ENCODE results near the gene PHACTR1. TPM values are rescaled to one million over a fixed set of nuclear protein-coding genes. Genes with fewer than 3 reads are reported as not detected.

The PHACTR1 gene
- total and polyA plus RNA-seq, 9 of the 15 experiments (the other 6 are each of a cell fraction or from before 2014, with no cell fraction given), result 11.5 to 32.6 (median 22.0) TPM

DNA sequence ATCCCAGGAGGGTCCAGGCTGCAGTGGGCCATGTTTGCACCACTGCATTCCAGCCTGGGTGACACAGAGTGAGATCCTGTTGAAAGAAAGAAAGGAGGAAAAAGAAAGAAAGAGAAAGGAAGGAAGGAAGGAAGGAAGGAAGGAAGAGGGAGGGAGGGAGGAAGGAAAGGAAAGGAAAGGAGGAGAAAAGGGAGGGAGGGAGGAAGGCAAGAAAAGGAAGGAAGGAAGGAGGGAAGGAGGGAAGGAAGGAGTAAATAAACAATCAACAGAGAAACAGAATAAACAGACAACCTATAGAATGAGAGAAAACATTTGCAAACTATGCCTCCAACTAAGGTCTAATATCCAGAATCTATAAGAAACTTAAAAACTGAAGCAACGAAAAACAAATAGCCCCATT, 11.6 kb upstream of the PHACTR1 start (continued):
- TF ChIP-seq ATF4 (CRISPR knock-in tag; IDR thresholded peaks at IDR 0.05) (no peak), ZNF41 (CRISPR knock-in tag; conservative IDR thresholded peaks at IDR 0.05) (no peak)

GRCh38 chr6:12709116-12709515, 7.5 kb upstream of the PHACTR1 start:
- Histone ChIP-seq H3K4me1 (replicated peaks in 1 of 2; ENCODE audit: control insufficient read depth in 2 of 2, insufficient read depth in 2 of 2, low read length in 2 of 2) (no peaks in the 10 kb centered on the region), H3K27ac (ENCODE audit: extremely low read depth, low read depth, low read length) (no peak overlapping the region), H3K27me3 (ENCODE audit: control insufficient read depth in 2 of 2, insufficient read depth in 2 of 2, low read length in 2 of 2) (no peaks in the 10 kb centered on the region), H3K79me2 (ENCODE audit: control insufficient read depth, insufficient read depth, low read length) (no peaks in the 10 kb centered on the region), H3K4me2 (ENCODE audit: insufficient read depth, low read length) (no peak overlapping the region), H3K9me1 (ENCODE audit: control insufficient read depth, insufficient read depth, low read length) (no peaks in the 10 kb centered on the region), H3K36me3 (ENCODE audit: control insufficient read depth, insufficient read depth, low read length) (no peaks in the 10 kb centered on the region), H3K4me3 (no peak overlapping the region), H2AFZ (ENCODE audit: low read depth, low read length) (no peak overlapping the region), H3K9me3 (replicated peaks; ENCODE audit: control insufficient read depth, insufficient read depth, low read depth, low read length) (no peaks in the 10 kb centered on the region), H3K9ac (ENCODE audit: insufficient read depth in 1 of 2, low read depth in 2 of 2, low read length in 2 of 2) (no peak overlapping the region), H4K20me1 (replicated peaks; ENCODE audit: control insufficient read depth, insufficient read depth, low read length) (no peaks in the 10 kb centered on the region)
- WGBS (ENCODE audit: insufficient coverage, low coverage, missing lambda C conversion rate), result 0% methylated on average over 1 of the region's 1 CpG
- POLR2A ChIA-PET, result interaction anchor here (0.7 kb wide), 1 partner anchor 9 kb away, joined by 3 read pairs; no protein-coding TSS in a partner anchor
- no peak for FAIRE-seq
- CTCF ChIA-PET (ENCODE audit: low intra/inter-chr PET ratio), result no interaction called here
- intact Hi-C loops (cut with micrococcal nuclease), result no loop called here
- no peak for DNase-seq (ENCODE audit: extremely low read depth in 1 of 4, low spot score in 3 of 4)
- no TSS peak for BruUV-seq (replicated peaks)
- in situ Hi-C loops (cut with MboI), result no loop called here
- no peak for ATAC-seq
- TF ChIP-seq, protein P1, sequence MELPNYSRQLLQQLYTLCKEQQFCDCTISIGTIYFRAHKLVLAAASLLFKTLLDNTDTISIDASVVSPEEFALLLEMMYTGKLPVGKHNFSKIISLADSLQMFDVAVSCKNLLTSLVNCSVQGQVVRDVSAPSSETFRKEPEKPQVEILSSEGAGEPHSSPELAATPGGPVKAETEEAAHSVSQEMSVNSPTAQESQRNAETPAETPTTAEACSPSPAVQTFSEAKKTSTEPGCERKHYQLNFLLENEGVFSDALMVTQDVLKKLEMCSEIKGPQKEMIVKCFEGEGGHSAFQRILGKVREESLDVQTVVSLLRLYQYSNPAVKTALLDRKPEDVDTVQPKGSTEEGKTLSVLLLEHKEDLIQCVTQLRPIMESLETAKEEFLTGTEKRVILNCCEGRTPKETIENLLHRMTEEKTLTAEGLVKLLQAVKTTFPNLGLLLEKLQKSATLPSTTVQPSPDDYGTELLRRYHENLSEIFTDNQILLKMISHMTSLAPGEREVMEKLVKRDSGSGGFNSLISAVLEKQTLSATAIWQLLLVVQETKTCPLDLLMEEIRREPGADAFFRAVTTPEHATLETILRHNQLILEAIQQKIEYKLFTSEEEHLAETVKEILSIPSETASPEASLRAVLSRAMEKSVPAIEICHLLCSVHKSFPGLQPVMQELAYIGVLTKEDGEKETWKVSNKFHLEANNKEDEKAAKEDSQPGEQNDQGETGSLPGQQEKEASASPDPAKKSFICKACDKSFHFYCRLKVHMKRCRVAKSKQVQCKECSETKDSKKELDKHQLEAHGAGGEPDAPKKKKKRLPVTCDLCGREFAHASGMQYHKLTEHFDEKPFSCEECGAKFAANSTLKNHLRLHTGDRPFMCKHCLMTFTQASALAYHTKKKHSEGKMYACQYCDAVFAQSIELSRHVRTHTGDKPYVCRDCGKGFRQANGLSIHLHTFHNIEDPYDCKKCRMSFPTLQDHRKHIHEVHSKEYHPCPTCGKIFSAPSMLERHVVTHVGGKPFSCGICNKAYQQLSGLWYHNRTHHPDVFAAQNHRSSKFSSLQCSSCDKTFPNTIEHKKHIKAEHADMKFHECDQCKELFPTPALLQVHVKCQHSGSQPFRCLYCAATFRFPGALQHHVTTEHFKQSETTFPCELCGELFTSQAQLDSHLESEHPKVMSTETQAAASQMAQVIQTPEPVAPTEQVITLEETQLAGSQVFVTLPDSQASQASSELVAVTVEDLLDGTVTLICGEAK (IDR thresholded peaks at IDR 0.05), result no peak
- TF ChIP-seq, protein P1 (CRISPR knock-in tag; IDR thresholded peaks at IDR 0.05), result no peak
- TF ChIP-seq ZNF324 (CRISPR knock-in tag; IDR thresholded peaks at IDR 0.05), result no peak
- TF ChIP-seq ZNF398 (CRISPR knock-in tag; IDR thresholded peaks at IDR 0.05), result no peak
- no peak for TF ChIP-seq ZNF280B (CRISPR knock-in tag; IDR thresholded peaks at IDR 0.05)
- no peak for TF ChIP-seq PHF21A (IDR thresholded peaks at IDR 0.05; ENCODE audit: borderline replicate concordance, low read depth)
